ENCODE results near the gene ATP2C2.
"Not testable (repeated sequence)": the region's sequence is repeated elsewhere in the genome, so short reads cannot be mapped to it uniquely, and the experiment has no call there.

ATP2C2 gene

DNA sequence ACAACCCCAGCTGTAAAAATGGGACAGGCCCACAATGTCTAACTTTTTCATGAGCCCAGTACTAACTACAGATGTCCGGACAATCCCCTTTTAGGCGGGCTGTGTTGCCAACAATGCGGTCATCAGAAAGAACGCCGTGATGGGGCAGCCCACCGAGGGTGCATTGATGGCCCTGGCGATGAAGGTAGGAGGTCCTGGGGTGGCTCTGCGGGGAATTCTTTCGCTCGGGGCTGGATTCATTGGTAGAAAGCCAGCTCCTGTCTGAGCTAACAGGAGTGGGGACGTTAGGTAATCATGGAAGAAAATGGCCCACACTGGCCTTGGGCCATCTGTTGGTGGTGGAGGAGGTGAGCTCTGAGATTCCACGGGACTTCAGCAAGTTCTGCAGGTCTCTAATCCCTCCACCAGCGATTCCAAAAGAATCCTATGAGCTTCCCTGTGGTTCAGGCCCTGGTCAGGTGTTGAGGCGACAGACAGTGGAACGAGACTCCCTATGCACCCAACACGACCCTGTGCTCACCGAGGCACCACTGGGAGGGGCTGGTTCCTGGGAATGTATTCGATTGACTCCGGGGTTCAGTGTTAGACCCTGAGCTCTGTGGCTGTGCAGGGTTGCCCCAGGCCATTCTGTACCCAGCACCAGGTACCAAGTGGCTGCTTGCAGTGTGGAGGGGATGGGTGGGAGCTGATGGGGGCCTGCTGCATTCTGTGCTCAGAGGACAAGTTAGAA lies 74.2 kb downstream of the ATP2C2 start:
- Histone ChIP-seq H3K9ac (ENCODE audit: low read length in 2 of 2) (no peak overlapping the region), H3K4me1 (ENCODE audit: control insufficient read depth, insufficient read depth, low read length) (no peaks in the 10 kb centered on the region), H3K4me3 (ENCODE audit: low read length in 2 of 2) (no peak overlapping the region), H3K9me3 (ENCODE audit: control insufficient read depth in 2 of 2, low read length in 2 of 2) (no peaks in the 10 kb centered on the region), H3K27me3 (ENCODE audit: control insufficient read depth in 1 of 2, insufficient read depth in 2 of 2, low read length in 2 of 2) (peaks cover 0 to 11% of the 10 kb centered on the region in 2 donors), H3K36me3 (ENCODE audit: control insufficient read depth in 2 of 2, insufficient read depth in 2 of 2, low read length in 2 of 2) (no peaks in the 10 kb centered on the region), H3K27ac (ENCODE audit: low read length) (no peak overlapping the region)

DNA sequence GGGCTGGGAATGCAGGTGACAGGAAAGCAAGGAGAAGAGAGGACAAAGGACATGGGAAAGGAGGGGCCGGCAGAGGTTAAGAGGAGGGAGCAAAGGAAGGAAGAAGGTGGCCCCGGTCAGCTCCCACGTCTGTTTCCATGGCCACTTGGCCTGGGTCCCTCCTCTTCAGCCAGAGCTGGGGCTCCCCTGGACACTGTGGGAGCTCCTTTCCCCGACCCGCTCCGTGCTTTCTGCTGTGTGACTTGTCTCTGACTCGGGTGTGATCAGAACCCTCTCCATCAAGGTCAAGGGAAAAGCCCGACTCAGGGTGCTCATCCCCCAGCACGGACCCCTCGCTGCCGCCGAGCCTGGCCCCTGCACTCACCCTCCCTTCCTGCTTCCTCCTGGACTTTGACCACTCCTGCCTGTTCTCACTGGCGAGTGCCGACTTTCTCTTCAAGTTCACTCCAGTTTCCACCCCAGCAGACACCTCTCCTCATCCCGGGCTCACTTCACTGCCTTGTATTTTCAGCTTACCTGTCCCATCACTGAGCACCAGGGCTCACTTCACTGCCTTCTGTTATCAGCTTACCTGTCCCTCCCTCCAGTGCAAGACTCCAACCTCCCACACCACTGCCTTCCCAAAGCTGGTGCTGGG lies 74.9 kb downstream of the ATP2C2 start:
- H3K9ac ChIP-seq (ENCODE audit: low read length in 2 of 2): no peak overlapping the region
- H3K4me1 ChIP-seq (ENCODE audit: control insufficient read depth, insufficient read depth, low read length): no peaks in the 10 kb centered on the region
- no peak overlapping the region for H3K4me3 ChIP-seq (ENCODE audit: low read length in 2 of 2)
- H3K27me3 ChIP-seq (ENCODE audit: control insufficient read depth in 1 of 2, insufficient read depth in 2 of 2, low read length in 2 of 2): peaks cover 0 to 11% of the 10 kb centered on the region in 2 donors
- H3K9me3 ChIP-seq (ENCODE audit: control insufficient read depth in 2 of 2, low read length in 2 of 2): no peaks in the 10 kb centered on the region
- H3K36me3 ChIP-seq (ENCODE audit: control insufficient read depth in 2 of 2, insufficient read depth in 2 of 2, low read length in 2 of 2): no peaks in the 10 kb centered on the region
- no peak overlapping the region for H3K27ac ChIP-seq (ENCODE audit: low read length)

- Histone ChIP-seq H3K9me3 (ENCODE audit: control insufficient read depth in 2 of 2, low read length in 2 of 2) (no peaks in the 10 kb centered on the region), H3K4me3 (ENCODE audit: low read length in 2 of 2) (no peak overlapping the region), H3K4me1 (ENCODE audit: control insufficient read depth, insufficient read depth, low read length) (no peaks in the 10 kb centered on the region), H3K27me3 (ENCODE audit: control insufficient read depth in 1 of 2, insufficient read depth in 2 of 2, low read length in 2 of 2) (peaks cover 0 to 11% of the 10 kb centered on the region in 2 donors), H3K36me3 (ENCODE audit: control insufficient read depth in 2 of 2, insufficient read depth in 2 of 2, low read length in 2 of 2) (no peaks in the 10 kb centered on the region), H3K27ac (ENCODE audit: low read length) (no peak overlapping the region), H3K9ac (ENCODE audit: low read length in 2 of 2) (no peak overlapping the region)
Observed at GRCh38 chr16:84444476-84444875, 76.1 kb downstream of the ATP2C2 start.

DNA sequence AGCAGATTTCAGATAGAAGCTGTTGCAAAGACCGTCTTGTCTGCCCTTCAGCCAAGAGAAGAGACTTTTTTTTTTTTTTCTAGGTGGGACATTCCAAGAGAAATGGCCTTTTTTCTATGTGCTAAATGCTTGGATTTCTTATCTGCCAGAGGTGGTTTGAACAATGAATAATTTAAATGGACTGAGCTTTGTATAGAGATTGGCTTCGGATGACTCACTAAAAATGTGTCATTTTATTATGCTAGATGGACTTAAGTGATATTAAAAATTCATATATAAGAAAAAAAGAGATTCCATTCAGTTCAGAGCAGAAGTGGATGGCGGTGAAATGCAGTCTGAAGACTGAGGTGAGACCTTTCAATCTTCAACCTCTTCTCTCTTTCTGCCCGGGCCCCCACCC lies 77.7 kb downstream of the ATP2C2 start:
- Histone ChIP-seq H3K4me1 (ENCODE audit: control insufficient read depth, insufficient read depth, low read length) (no peaks in the 10 kb centered on the region), H3K4me3 (ENCODE audit: low read length in 2 of 2) (no peak overlapping the region), H3K36me3 (ENCODE audit: control insufficient read depth in 2 of 2, insufficient read depth in 2 of 2, low read length in 2 of 2) (no peaks in the 10 kb centered on the region), H3K27me3 (ENCODE audit: control insufficient read depth in 1 of 2, insufficient read depth in 2 of 2, low read length in 2 of 2) (peaks cover 0 to 10% of the 10 kb centered on the region in 2 donors), H3K9me3 (ENCODE audit: control insufficient read depth in 2 of 2, low read length in 2 of 2) (no peaks in the 10 kb centered on the region), H3K27ac (ENCODE audit: low read length) (no peak overlapping the region), H3K9ac (ENCODE audit: low read length in 2 of 2) (no peak overlapping the region)

- H3K27me3 ChIP-seq (ENCODE audit: control insufficient read depth in 1 of 2, insufficient read depth in 2 of 2, low read length in 2 of 2): peaks cover 0 to 12% of the 10 kb centered on the region in 2 donors
- H3K9me3 ChIP-seq (ENCODE audit: control insufficient read depth in 2 of 2, low read length in 2 of 2): no peaks in the 10 kb centered on the region
- H3K9ac ChIP-seq (ENCODE audit: low read length in 2 of 2): no peak overlapping the region
- no peaks in the 10 kb centered on the region for H3K4me1 ChIP-seq (ENCODE audit: control insufficient read depth, insufficient read depth, low read length)
- H3K4me3 ChIP-seq (ENCODE audit: low read length in 2 of 2): no peak overlapping the region
- H3K36me3 ChIP-seq (ENCODE audit: control insufficient read depth in 2 of 2, insufficient read depth in 2 of 2, low read length in 2 of 2): no peaks in the 10 kb centered on the region
- H3K27ac ChIP-seq (ENCODE audit: low read length): no peak overlapping the region
Observed at GRCh38 chr16:84446596-84447392, 78.5 kb downstream of the ATP2C2 start.

- no peaks in the 10 kb centered on the region for H3K4me1 ChIP-seq (ENCODE audit: control insufficient read depth, insufficient read depth, low read length)
- no peaks in the 10 kb centered on the region for H3K36me3 ChIP-seq (ENCODE audit: control insufficient read depth in 2 of 2, insufficient read depth in 2 of 2, low read length in 2 of 2)
- no peak overlapping the region for H3K9ac ChIP-seq (ENCODE audit: low read length in 2 of 2)
- H3K9me3 ChIP-seq (ENCODE audit: control insufficient read depth in 2 of 2, low read length in 2 of 2): no peaks in the 10 kb centered on the region
- H3K4me3 ChIP-seq (ENCODE audit: low read length in 2 of 2): no peak overlapping the region
- H3K27me3 ChIP-seq (ENCODE audit: control insufficient read depth in 1 of 2, insufficient read depth in 2 of 2, low read length in 2 of 2): peaks cover 0 to 6% of the 10 kb centered on the region in 2 donors
- no peak overlapping the region for H3K27ac ChIP-seq (ENCODE audit: low read length)
Observed at GRCh38 chr16:84448444-84448843, 80.1 kb downstream of the ATP2C2 start.

GRCh38 chr16:84449156-84450140 lies 81.1 kb downstream of the ATP2C2 start:
- Histone ChIP-seq H3K9me3 (ENCODE audit: control insufficient read depth in 2 of 2, low read length in 2 of 2) (no peaks in the 10 kb centered on the region), H3K36me3 (ENCODE audit: control insufficient read depth in 2 of 2, insufficient read depth in 2 of 2, low read length in 2 of 2) (no peaks in the 10 kb centered on the region), H3K4me3 (ENCODE audit: low read length in 2 of 2) (no peak overlapping the region), H3K4me1 (ENCODE audit: control insufficient read depth, insufficient read depth, low read length) (no peaks in the 10 kb centered on the region), H3K27me3 (ENCODE audit: control insufficient read depth in 1 of 2, insufficient read depth in 2 of 2, low read length in 2 of 2) (peaks cover 0 to 4% of the 10 kb centered on the region in 2 donors), H3K9ac (ENCODE audit: low read length in 2 of 2) (no peak overlapping the region), H3K27ac (ENCODE audit: low read length) (no peak overlapping the region)

DNA sequence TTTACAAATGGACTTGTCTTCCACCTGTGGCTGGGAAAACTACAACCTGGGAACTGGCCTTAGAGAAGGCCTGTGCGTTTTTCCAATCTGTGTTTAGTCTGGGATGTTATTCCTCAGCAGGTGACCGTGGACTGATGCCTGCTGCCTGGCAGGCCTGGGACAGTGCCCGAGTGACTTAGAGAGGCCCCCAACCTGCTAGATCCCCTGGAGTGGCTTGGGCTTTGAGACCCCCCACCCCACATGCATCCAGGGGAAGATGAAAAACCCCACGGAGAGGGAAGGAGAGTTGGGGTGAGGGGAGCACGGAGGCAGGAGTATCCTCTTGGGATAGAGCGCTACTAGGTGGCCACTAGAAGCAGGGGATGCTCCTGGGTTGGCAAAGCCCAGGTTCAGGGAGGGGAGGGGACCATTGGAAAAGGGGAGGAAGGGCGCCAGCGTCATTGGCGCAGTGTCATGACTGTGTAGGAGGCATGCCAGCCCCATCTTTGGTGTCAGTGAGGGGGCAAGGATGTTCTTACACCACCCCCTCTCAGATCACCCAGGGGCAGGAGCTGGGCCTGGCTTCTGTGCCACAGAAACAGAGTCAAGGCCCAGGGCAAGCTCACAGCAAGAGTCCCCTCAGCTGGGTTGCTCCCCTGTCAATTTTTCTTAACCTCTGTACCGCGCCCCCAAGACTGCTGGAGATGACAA lies 82.0 kb downstream of the ATP2C2 start:
- H3K9ac ChIP-seq (ENCODE audit: low read length in 2 of 2): no peak overlapping the region
- H3K27ac ChIP-seq (ENCODE audit: low read length): no peak overlapping the region
- no peak overlapping the region for H3K4me3 ChIP-seq (ENCODE audit: low read length in 2 of 2)
- H3K9me3 ChIP-seq (ENCODE audit: control insufficient read depth in 2 of 2, low read length in 2 of 2): no peaks in the 10 kb centered on the region
- H3K36me3 ChIP-seq (ENCODE audit: control insufficient read depth in 2 of 2, insufficient read depth in 2 of 2, low read length in 2 of 2): no peaks in the 10 kb centered on the region
- peaks cover 0 to 4% of the 10 kb centered on the region in 2 donors for H3K27me3 ChIP-seq (ENCODE audit: control insufficient read depth in 1 of 2, insufficient read depth in 2 of 2, low read length in 2 of 2)
- H3K4me1 ChIP-seq (ENCODE audit: control insufficient read depth, insufficient read depth, low read length): no peaks in the 10 kb centered on the region

GRCh38 chr16:84451010-84451676 lies 82.8 kb downstream of the ATP2C2 start:
- not testable (repeated sequence) for H3K9me3 ChIP-seq (ENCODE audit: control insufficient read depth in 2 of 2, low read length in 2 of 2); H3K4me3 ChIP-seq (ENCODE audit: low read length in 2 of 2); H3K27me3 ChIP-seq (ENCODE audit: control insufficient read depth in 1 of 2, insufficient read depth in 2 of 2, low read length in 2 of 2); H3K4me1 ChIP-seq (ENCODE audit: control insufficient read depth, insufficient read depth, low read length); H3K9ac ChIP-seq (ENCODE audit: low read length in 2 of 2); H3K27ac ChIP-seq (ENCODE audit: low read length); H3K36me3 ChIP-seq (ENCODE audit: control insufficient read depth in 2 of 2, insufficient read depth in 2 of 2, low read length in 2 of 2)
